WTC11 (cell line): Measurements from ENCODE around the gene CNNM3. TPM values are rescaled to one million over a fixed set of nuclear protein-coding genes. Genes with fewer than 3 reads are reported as not detected.
A peak's percentile ranks its signal among the peaks of the same experiment; 100 is the strongest.

Experiments used
- ATAC-seq: fragments of 200-7000 bp; cut with Tn5 transposase; 2 replicates; pipeline ENCODE4 v1.10.0; 2021; ENCODE audit warnings: mild to moderate bottlenecking, moderate library complexity
- CTCF ChIA-PET: fragments of 300-600 bp; sonication (Branson Sonifier 250); formaldehyde crosslinking; loops from one replicate; lab custom pipeline; 2021; ENCODE audit warnings: antibody characterized with exemption; lab: Charles Lee
- POLR2A ChIA-PET: fragments of 350-600 bp; sonication (Branson Sonifier 250); formaldehyde crosslinking; loops from one replicate; lab custom pipeline; 2021; ENCODE audit warnings: antibody characterized with exemption; lab: Charles Lee
- DNase-seq: peaks from one replicate; pipeline ENCODE4 v3.0.0; 2021; ENCODE audit warnings: low spot score
- H3K27ac Mint-ChIP-seq: 2 replicates; pipeline ENCODE4 v1.8.0; 2021; ENCODE audit warnings: mixed read lengths
- H3K27me3 Mint-ChIP-seq: 2 replicates; pipeline ENCODE4 v1.8.0; 2021; ENCODE audit warnings: low read depth, mild to moderate bottlenecking, moderate library complexity, mixed read lengths
- H3K36me3 Mint-ChIP-seq: 2 replicates; pipeline ENCODE4 v1.8.0; 2021; ENCODE audit warnings: mixed read lengths
- H3K4me1 Mint-ChIP-seq: 2 replicates; pipeline ENCODE4 v1.8.0; 2022; ENCODE audit warnings: mixed read lengths
- H3K4me3 Mint-ChIP-seq: 2 replicates; pipeline ENCODE4 v1.8.0; 2021; ENCODE audit warnings: mild to moderate bottlenecking, moderate library complexity, mixed read lengths
- H3K9me3 Mint-ChIP-seq: 2 replicates; pipeline ENCODE4 v1.8.0; 2021; ENCODE audit warnings: mixed read lengths
- ATF1 ChIP-seq: sonication (generic); formaldehyde crosslinking; IDR thresholded peaks from 2 replicates; pipeline ENCODE4 v1.8.1; 2023; ENCODE audit warnings: mild to moderate bottlenecking, moderate library complexity, missing genetic modification reagents
- CREM ChIP-seq: sonication (generic); formaldehyde crosslinking; IDR thresholded peaks from 2 replicates; pipeline ENCODE4 v1.8.1; 2022; ENCODE audit warnings: mild to moderate bottlenecking, missing genetic modification reagents, moderate library complexity
- E2F4 ChIP-seq: sonication (generic); formaldehyde crosslinking; IDR thresholded peaks from 2 replicates; pipeline ENCODE4 v1.8.1; 2022; ENCODE audit warnings: low read depth, mild to moderate bottlenecking, moderate library complexity, missing genetic modification reagents, borderline replicate concordance
- E2F5 ChIP-seq: sonication (generic); formaldehyde crosslinking; IDR thresholded peaks from 2 replicates; pipeline ENCODE4 v1.8.1; 2022; ENCODE audit warnings: mild to moderate bottlenecking, moderate library complexity, missing genetic modification reagents
- FOXP4 ChIP-seq: sonication (generic); formaldehyde crosslinking; IDR thresholded peaks from 2 replicates; pipeline ENCODE4 v1.8.0; 2022; ENCODE audit warnings: mild to moderate bottlenecking, missing genetic modification reagents
- GABPB1 ChIP-seq: sonication (generic); formaldehyde crosslinking; IDR thresholded peaks from 2 replicates; pipeline ENCODE4 v1.8.1; 2023; ENCODE audit warnings: mild to moderate bottlenecking, missing genetic modification reagents
- IRF1 ChIP-seq: sonication (generic); formaldehyde crosslinking; IDR thresholded peaks from 2 replicates; pipeline ENCODE4 v1.8.0; 2023; ENCODE audit warnings: missing genetic modification reagents
- JAZF1 ChIP-seq: fragments of 250-450 bp; sonication (Bioruptor Pico); IDR thresholded peaks from 2 replicates; pipeline ENCODE4 v1.9.0; 2021; ENCODE audit warnings: moderate library complexity, mild to moderate bottlenecking, inconsistent platforms
- JUN ChIP-seq: sonication (generic); formaldehyde crosslinking; IDR thresholded peaks from 2 replicates; pipeline ENCODE4 v1.8.0; 2023; ENCODE audit warnings: mild to moderate bottlenecking, missing genetic modification reagents
- MXD4 ChIP-seq: fragments of 250-450 bp; sonication (Bioruptor Pico); IDR thresholded peaks from 2 replicates; pipeline ENCODE4 v1.8.0; 2021; ENCODE audit warnings: mild to moderate bottlenecking, moderate library complexity, borderline replicate concordance
- NFYB ChIP-seq: sonication (generic); formaldehyde crosslinking; conservative IDR thresholded peaks from 2 replicates; pipeline ENCODE4 v1.8.0; 2022; ENCODE audit warnings: low read depth, missing genetic modification reagents
- OVOL2 ChIP-seq: fragments of 250-450 bp; sonication (Bioruptor Pico); IDR thresholded peaks from 2 replicates; pipeline ENCODE4 v1.9.0; 2021; ENCODE audit warnings: mild to moderate bottlenecking, borderline replicate concordance
- RELA ChIP-seq: sonication (generic); formaldehyde crosslinking; IDR thresholded peaks from 2 replicates; pipeline ENCODE4 v1.8.1; 2022; ENCODE audit warnings: missing genetic modification reagents, mild to moderate bottlenecking, borderline replicate concordance
- RORB ChIP-seq: fragments of 250-450 bp; sonication (Bioruptor Pico); IDR thresholded peaks from 2 replicates; pipeline ENCODE4 v1.9.0; 2021; ENCODE audit warnings: mild to moderate bottlenecking
- SOX15 ChIP-seq: fragments of 250-450 bp; sonication (Bioruptor Pico); IDR thresholded peaks from 2 replicates; pipeline ENCODE4 v1.9.0; 2021; ENCODE audit warnings: mild to moderate bottlenecking
- USF2 ChIP-seq: sonication (generic); formaldehyde crosslinking; IDR thresholded peaks from 2 replicates; pipeline ENCODE4 v1.8.1; 2023; ENCODE audit warnings: mild to moderate bottlenecking, missing genetic modification reagents, moderate library complexity
- ZBTB43 ChIP-seq: sonication (generic); formaldehyde crosslinking; IDR thresholded peaks from 2 replicates; pipeline ENCODE4 v1.8.1; 2023; ENCODE audit warnings: mild to moderate bottlenecking, missing genetic modification reagents
- ZNF138 ChIP-seq: sonication (generic); formaldehyde crosslinking; conservative IDR thresholded peaks from 2 replicates; pipeline ENCODE4 v1.8.1; 2022; ENCODE audit warnings: mild to moderate bottlenecking, moderate library complexity, missing genetic modification reagents
- ZNF219 ChIP-seq: sonication (generic); formaldehyde crosslinking; IDR thresholded peaks from 2 replicates; pipeline ENCODE4 v1.8.0; 2023; ENCODE audit warnings: missing genetic modification reagents, mild to moderate bottlenecking, borderline replicate concordance
- ZNF396 ChIP-seq: fragments of 250-450 bp; sonication (Bioruptor Pico); IDR thresholded peaks from 2 replicates; pipeline ENCODE4 v1.8.0; 2021; ENCODE audit warnings: mild to moderate bottlenecking, moderate library complexity, borderline replicate concordance
- ZSCAN18 ChIP-seq: fragments of 250-450 bp; sonication (Bioruptor Pico); IDR thresholded peaks from 2 replicates; pipeline ENCODE4 v2.1.2; 2022; ENCODE audit warnings: mild to moderate bottlenecking, moderate library complexity
- total RNA-seq: library from RNA; stranded (reverse); gene quantifications from 3 replicates; pipeline ENCODE4 v1.2.3, GENCODE V29; 2021

CNNM3 gene
- total RNA-seq, 1 experiment from 2014 or later: 34.9 TPM

- TF ChIP-seq E2F5 (no peak), ZSCAN18 (no peak), E2F4 (CRISPR knock-in tag) (no peak), RORB (no peak), SOX15 (CRISPR knock-in tag) (no peak), RELA (no peak), IRF1 (CRISPR knock-in tag) (no peak), FOXP4 (no peak), ZNF396 (CRISPR knock-in tag) (no peak), CREM (CRISPR knock-in tag) (no peak), MXD4 (CRISPR knock-in tag) (no peak), USF2 (CRISPR knock-in tag) (no peak), ZNF219 (no peak), ZBTB43 (no peak), GABPB1 (CRISPR knock-in tag) (no peak), ATF1 (CRISPR knock-in tag) (no peak), JAZF1 (CRISPR knock-in tag) (no peak)
- ATAC-seq: no peak
- peaks cover 29% of the 10 kb centered on the region for H3K4me1 Mint-ChIP-seq
- no peaks in the 10 kb centered on the region for H3K9me3 Mint-ChIP-seq
- DNase-seq: no peak
- 0 out of 2 replicates have a peak overlapping the region, but pooled peaks have one; percentile 17 for H3K27ac Mint-ChIP-seq
- no peaks in the 10 kb centered on the region for H3K36me3 Mint-ChIP-seq
- ChIA-PET CTCF (no interaction called here), POLR2A (no interaction called here)
- no peak overlapping the region for H3K4me3 Mint-ChIP-seq
- H3K27me3 Mint-ChIP-seq: no peaks in the 10 kb centered on the region
Measured at GRCh38 chr2:96768083-96768561, 47.9 kb upstream of the CNNM3 start.

- H3K4me1 Mint-ChIP-seq: peaks cover 18% of the 10 kb centered on the region
- no peak overlapping the region for H3K4me3 Mint-ChIP-seq
- H3K9me3 Mint-ChIP-seq: no peaks in the 10 kb centered on the region
- POLR2A ChIA-PET: no interaction called here
- H3K27ac Mint-ChIP-seq: peak overlapping the region; percentile 48; the same call in 1 of the 2 replicates
- DNase-seq (no peak), ATAC-seq (no peak)
- H3K27me3 Mint-ChIP-seq: no peaks in the 10 kb centered on the region
- H3K36me3 Mint-ChIP-seq: no peaks in the 10 kb centered on the region
- CTCF ChIA-PET: interaction anchor here (0.5 to 1.3 kb wide), 5 partner anchors 30 to 243 kb away, joined by 3 to 4 read pairs (median 3); partner anchors contain the start of gene ANKRD39
- TF ChIP-seq JUN (CRISPR knock-in tag) (no peak), ZNF138 (CRISPR knock-in tag) (no peak), NFYB (CRISPR knock-in tag) (no peak), OVOL2 (no peak), E2F5 (no peak), USF2 (CRISPR knock-in tag) (no peak), FOXP4 (no peak)
Measured at GRCh38 chr2:96769814-96770213, 46.3 kb upstream of the CNNM3 start.
